GM18519 (cell line): ENCODE data around the gene KCNJ15.

Source experiments
- ATAC-seq: cut with Tn5 transposase; IDR thresholded peaks from one replicate; pipeline ENCODE4 v1.9.1; 2021; ENCODE audit warnings: mild to moderate bottlenecking, moderate library complexity; ENCODE audit not compliant: unreplicated experiment, low FRiP score

KCNJ15 gene

DNA sequence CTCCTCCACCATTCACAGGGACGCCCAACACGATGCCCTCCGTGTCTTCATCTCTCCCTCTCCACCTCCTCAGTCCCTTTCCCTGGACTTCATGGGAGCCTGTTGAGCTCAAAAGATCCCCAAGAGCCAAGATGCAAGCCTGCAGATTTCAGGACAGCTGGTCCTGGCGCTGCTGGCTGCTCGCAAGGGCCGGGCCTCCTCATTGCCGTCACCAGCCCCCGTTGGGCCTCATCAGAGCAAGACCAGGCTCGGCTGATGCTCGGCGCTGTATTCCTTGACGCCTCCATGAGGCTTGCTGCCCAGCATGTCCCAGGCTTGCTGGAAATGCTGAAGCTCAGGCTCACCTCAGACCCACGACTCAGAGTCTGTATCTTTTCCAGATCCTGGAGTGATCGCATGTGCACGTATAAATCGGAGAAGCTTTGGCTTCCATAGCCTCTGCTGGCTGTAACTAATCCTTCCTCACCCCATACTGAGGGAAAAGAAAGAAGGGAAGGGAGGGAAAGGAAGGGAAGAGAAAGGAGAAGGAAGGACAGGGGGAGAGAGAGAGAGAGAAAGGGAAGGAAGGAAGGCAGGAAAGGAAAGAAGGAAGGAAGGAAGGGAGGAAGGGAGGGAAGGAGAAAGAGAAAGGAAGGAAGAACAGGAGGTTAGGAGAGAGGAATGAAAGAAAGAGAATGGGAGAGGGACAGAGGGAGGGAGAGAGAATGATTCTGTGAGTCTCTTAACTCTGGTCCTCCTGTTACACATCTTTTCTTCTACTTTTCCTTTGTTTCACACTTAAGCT lies 94.6 kb downstream of the KCNJ15 start:
- no peak for ATAC-seq

DNA sequence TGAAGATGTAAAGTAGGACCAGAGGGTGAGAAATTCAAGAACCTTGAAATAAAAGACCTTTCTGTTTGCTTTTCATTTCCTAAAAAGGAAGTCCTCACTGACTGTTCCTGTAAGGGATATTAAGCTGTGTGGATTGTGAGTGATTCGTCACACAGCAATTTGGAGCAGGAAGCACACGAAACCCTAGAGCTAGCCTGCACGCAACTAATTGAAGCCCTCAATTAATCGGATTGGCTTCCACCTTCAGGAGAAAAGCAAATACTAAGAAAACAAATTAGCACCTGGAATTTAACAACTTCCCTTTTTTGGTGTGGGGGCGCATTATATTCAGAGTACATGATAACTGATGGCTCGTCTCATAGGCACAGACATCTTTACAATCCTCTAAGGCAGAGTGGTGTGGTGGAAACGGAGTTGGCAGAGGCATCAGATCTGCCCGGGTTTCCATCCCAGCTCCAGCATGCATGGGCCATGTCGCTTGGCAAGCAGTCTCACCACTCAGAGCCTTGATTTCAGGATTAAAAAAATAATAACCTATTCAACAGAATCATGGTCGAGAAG lies 95.2 kb downstream of the KCNJ15 start:
- ATAC-seq: no peak

- no peak for ATAC-seq
Observed at GRCh38 chr21:38352536-38353219, 95.9 kb downstream of the KCNJ15 start.

GRCh38 chr21:38354231-38354630 lies 97.4 kb downstream of the KCNJ15 start:
- ATAC-seq: no peak

DNA sequence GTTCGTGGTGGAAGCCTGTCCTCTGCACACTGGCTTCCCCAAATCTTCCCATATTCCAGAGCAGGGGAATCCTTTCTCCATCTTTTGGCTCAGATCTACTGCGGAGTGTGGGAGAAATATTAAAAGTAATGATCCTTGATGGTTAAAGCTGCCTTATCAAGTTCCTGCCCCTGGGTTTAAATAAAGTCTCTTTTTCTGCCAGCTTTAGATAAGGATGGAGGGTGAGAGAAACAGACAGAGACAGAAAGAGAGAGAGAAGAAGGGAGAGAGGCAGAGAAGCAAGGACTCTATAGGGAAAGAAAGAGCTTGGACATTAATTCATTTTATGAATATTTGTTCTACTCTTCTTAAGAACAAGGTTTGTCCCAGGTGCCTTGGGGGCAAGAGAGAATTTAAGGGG lies 98.0 kb downstream of the KCNJ15 start:
- no peak for ATAC-seq

GRCh38 chr21:38355353-38355752 lies 98.6 kb downstream of the KCNJ15 start:
- ATAC-seq: no peak

GRCh38 chr21:38355992-38356781 lies 99.4 kb downstream of the KCNJ15 start:
- ATAC-seq: no peak
